Fibroblast of lung (primary cell): ENCODE data around the gene HTT.

Experiments used
- EZH2 ChIP-seq: IDR thresholded peaks from 2 replicates; pipeline ENCODE4 v1.5.1; 2012; ENCODE audit warnings: low read length, control low read depth, mild to moderate bottlenecking; ENCODE audit errors: missing control alignments
- TF ChIP-seq, protein P1 (sequence below), 2 donors: IDR thresholded peaks in 1 of 2; conservative IDR thresholded peaks in 1 of 2; 1 replicate in 1 of 2; 2 replicates in 1 of 2; pipeline ENCODE4 v1.5.1; 2011 to 2012; ENCODE audit warnings: low read length in 2 of 2, control low read depth in 1 of 2, inconsistent platforms in 1 of 2, low read depth in 1 of 2, mild to moderate bottlenecking in 1 of 2

- no peak for TF ChIP-seq EZH2
- TF ChIP-seq, protein P1, sequence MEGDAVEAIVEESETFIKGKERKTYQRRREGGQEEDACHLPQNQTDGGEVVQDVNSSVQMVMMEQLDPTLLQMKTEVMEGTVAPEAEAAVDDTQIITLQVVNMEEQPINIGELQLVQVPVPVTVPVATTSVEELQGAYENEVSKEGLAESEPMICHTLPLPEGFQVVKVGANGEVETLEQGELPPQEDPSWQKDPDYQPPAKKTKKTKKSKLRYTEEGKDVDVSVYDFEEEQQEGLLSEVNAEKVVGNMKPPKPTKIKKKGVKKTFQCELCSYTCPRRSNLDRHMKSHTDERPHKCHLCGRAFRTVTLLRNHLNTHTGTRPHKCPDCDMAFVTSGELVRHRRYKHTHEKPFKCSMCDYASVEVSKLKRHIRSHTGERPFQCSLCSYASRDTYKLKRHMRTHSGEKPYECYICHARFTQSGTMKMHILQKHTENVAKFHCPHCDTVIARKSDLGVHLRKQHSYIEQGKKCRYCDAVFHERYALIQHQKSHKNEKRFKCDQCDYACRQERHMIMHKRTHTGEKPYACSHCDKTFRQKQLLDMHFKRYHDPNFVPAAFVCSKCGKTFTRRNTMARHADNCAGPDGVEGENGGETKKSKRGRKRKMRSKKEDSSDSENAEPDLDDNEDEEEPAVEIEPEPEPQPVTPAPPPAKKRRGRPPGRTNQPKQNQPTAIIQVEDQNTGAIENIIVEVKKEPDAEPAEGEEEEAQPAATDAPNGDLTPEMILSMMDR (conservative IDR thresholded peaks at IDR 0.05 in 1 of 2, IDR thresholded peaks at IDR 0.05 in 1 of 2; ENCODE audit: low read depth in 1 of 2, low read length in 2 of 2): no peak
These were observed 104.7 kb downstream of the HTT start for GRCh38 chr4:3179126-3179706.
